GM23248 (cell line): ENCODE results near the gene DTNB.

Source experiments
- EZH2 ChIP-seq: fragments of 200-600 bp; sonication (generic); IDR thresholded peaks from 2 replicates; pipeline ENCODE4 v1.6.1; 2018; ENCODE audit warnings: antibody characterized with exemption, mild to moderate bottlenecking; ENCODE audit not compliant: insufficient read depth, poor library complexity, severe bottlenecking
- EZH2phosphoT487 ChIP-seq: fragments of 200-600 bp; sonication (generic); IDR thresholded peaks from 2 replicates; pipeline ENCODE4 v1.6.1; 2018; ENCODE audit warnings: antibody characterized with exemption, moderate library complexity, mild to moderate bottlenecking, low read depth; ENCODE audit not compliant: insufficient read depth

DNA sequence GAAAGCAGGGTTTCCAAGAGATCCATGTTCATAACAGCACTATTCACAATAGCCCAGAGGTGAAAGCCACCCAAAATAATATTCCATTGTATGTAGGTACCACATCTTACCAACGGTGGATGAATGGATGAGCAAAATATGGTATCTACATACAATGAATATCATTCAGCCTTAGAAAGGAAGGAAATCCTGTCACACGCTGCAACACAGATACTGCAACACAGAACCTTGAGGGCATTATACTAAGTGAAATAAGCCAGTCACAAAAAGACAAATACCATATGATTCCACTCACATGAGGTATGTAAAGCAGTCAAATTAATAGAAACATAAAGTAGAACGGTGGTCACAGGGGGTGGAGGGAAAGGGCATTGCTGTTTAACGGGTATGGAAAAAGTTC lies 155.7 kb downstream of the DTNB start:
- TF ChIP-seq EZH2phosphoT487 (no peak), EZH2 (no peak)
